Measurements from ENCODE around the gene HLA-G. TPM values are rescaled to one million over a fixed set of nuclear protein-coding genes. Genes with fewer than 3 reads are reported as not detected.

The HLA-G gene
- total RNA-seq, 6 experiments from 2014 or later = 0.20 to 2.0 TPM; not detected in 4

- 58% methylated on average over 4 of the region's 4 CpGs for WGBS (ENCODE audit: insufficient coverage, low coverage, low lambda C conversion rate, missing lambda C conversion rate)
- H3K4me1 ChIP-seq = no peaks in the 10 kb centered on the region
- H3K27ac ChIP-seq = no peak overlapping the region
- H3K4me3 ChIP-seq = no peak overlapping the region
- H3K36me3 ChIP-seq = no peaks in the 10 kb centered on the region
- no peaks in the 10 kb centered on the region for H3K27me3 ChIP-seq
- ATAC-seq (no peak), DNase-seq (no peak)
- H3K9me3 ChIP-seq = no peaks in the 10 kb centered on the region
- TF ChIP-seq CTCF (IDR thresholded peaks at IDR 0.05) (no peak), POLR2A (IDR thresholded peaks at IDR 0.05) (no peak)
- intact Hi-C loops (cut with DNase I) = no loop called here
Measured at GRCh38 chr6:29818892-29819291, 8.7 kb upstream of the HLA-G start.

GRCh38 chr6:29824144-29824543 is 3.5 kb upstream of the HLA-G start:
- Histone ChIP-seq H3K9me3 (no peaks in the 10 kb centered on the region), H3K27me3 (peaks cover 0 to 9% of the 10 kb centered on the region in 2 donors), H3K4me3 (no peak overlapping the region), H3K27ac (no peak overlapping the region), H3K4me1 (peaks cover 0 to 8% (median 0%) of the 10 kb centered on the region in 4 donors), H3K36me3 (no peaks in the 10 kb centered on the region)
- intact Hi-C loops (cut with DNase I) = no loop called here
- ATAC-seq (no peak), DNase-seq (no peak)
- TF ChIP-seq POLR2A (IDR thresholded peaks at IDR 0.05) = no peak
- no peak for TF ChIP-seq CTCF (IDR thresholded peaks at IDR 0.05)

- intact Hi-C loops (cut with DNase I) = no loop called here
- Histone ChIP-seq H3K27me3 (peaks cover 0 to 9% of the 10 kb centered on the region in 2 donors), H3K4me1 (peaks cover 0 to 8% (median 0%) of the 10 kb centered on the region in 4 donors), H3K27ac (no peak overlapping the region), H3K4me3 (no peak overlapping the region), H3K9me3 (no peaks in the 10 kb centered on the region), H3K36me3 (no peaks in the 10 kb centered on the region)
- WGBS (ENCODE audit: insufficient coverage, low coverage, low lambda C conversion rate, missing lambda C conversion rate) = 57% methylated on average over 2 of the region's 2 CpGs
- TF ChIP-seq POLR2A (IDR thresholded peaks at IDR 0.05) (no peak), CTCF (IDR thresholded peaks at IDR 0.05) (no peak)
- DNase-seq (no peak), ATAC-seq (no peak)
Measured at GRCh38 chr6:29825848-29826247, 1.8 kb upstream of the HLA-G start.

GRCh38 chr6:29826271-29826670 is 1.4 kb upstream of the HLA-G start:
- intact Hi-C loops (cut with DNase I) = no loop called here
- Histone ChIP-seq H3K9me3 (no peaks in the 10 kb centered on the region), H3K4me1 (peaks cover 0 to 8% (median 0%) of the 10 kb centered on the region in 4 donors), H3K4me3 (no peak overlapping the region), H3K27me3 (peaks cover 0 to 9% of the 10 kb centered on the region in 2 donors), H3K36me3 (no peaks in the 10 kb centered on the region), H3K27ac (no peak overlapping the region)
- TF ChIP-seq CTCF (IDR thresholded peaks at IDR 0.05) (no peak), POLR2A (IDR thresholded peaks at IDR 0.05) (no peak)
- no peak for ATAC-seq
- DNase-seq = no peak
- WGBS (ENCODE audit: insufficient coverage, low coverage, low lambda C conversion rate, missing lambda C conversion rate) = 62% methylated on average over 1 of the region's 1 CpG

- no peaks in the 10 kb centered on the region for H3K36me3 ChIP-seq
- no peak overlapping the region for H3K4me3 ChIP-seq
- H3K27me3 ChIP-seq = peaks cover 0 to 9% of the 10 kb centered on the region in 2 donors
- H3K27ac ChIP-seq = no peak overlapping the region
- H3K4me1 ChIP-seq = peaks cover 0 to 8% (median 0%) of the 10 kb centered on the region in 4 donors
- DNase-seq (no peak), ATAC-seq (peak in 1 of 4 donors; percentile 16)
- H3K9me3 ChIP-seq = no peaks in the 10 kb centered on the region
- TF ChIP-seq POLR2A (IDR thresholded peaks at IDR 0.05) (no peak), CTCF (IDR thresholded peaks at IDR 0.05) (no peak)
- intact Hi-C loops (cut with DNase I) = no loop called here
- WGBS (ENCODE audit: insufficient coverage, low coverage, low lambda C conversion rate, missing lambda C conversion rate) = 49% methylated on average over 3 of the region's 26 CpGs
Measured at GRCh38 chr6:29828471-29828797, 809 bp downstream of the HLA-G start.
